Uterus (tissue), 2 donors: ENCODE results near the gene NIM1K.

Experiments
- CTCF ChIP-seq, 4 experiments: fragments of 200-600 bp in 2 of 4; fragments of 450-650 bp in 2 of 4; sonication (generic) in 2 of 4; IDR thresholded peaks; one replicate each; pipeline ENCODE4 v1.5.1; 2016 to 2019; ENCODE audit warnings: antibody characterized with exemption in 4 of 4, mild to moderate bottlenecking in 2 of 4, moderate library complexity in 1 of 4
- POLR2A ChIP-seq, 2 donors: fragments of 450-650 bp; IDR thresholded peaks; one replicate each; pipeline ENCODE4 v1.6.1; 2016; ENCODE audit warnings: antibody characterized with exemption in 2 of 2, mild to moderate bottlenecking in 1 of 2, moderate library complexity in 1 of 2

GRCh38 chr5:43150075-43150474 is 42.0 kb upstream of the NIM1K start:
- TF ChIP-seq POLR2A (IDR thresholded peaks at IDR 0.05) (no peak), CTCF (IDR thresholded peaks at IDR 0.05) (no peak)
